Prostate gland (tissue), 2 donors: Measurements from ENCODE around the gene UGT2B7.

Source experiments
- POLR2AphosphoS5 ChIP-seq: sonication (generic); formaldehyde crosslinking; IDR thresholded peaks from one replicate; pipeline ENCODE4 v1.6.1; 2017; ENCODE audit warnings: antibody characterized with exemption
- TF ChIP-seq, protein P1 (sequence below), 4 experiments: fragments of 200-600 bp in 2 of 4; fragments of 450-650 bp in 2 of 4; sonication (generic) in 2 of 4; IDR thresholded peaks; 1 replicate in 3 of 4; 2 replicates in 1 of 4; pipeline ENCODE4 v1.5.1; 2016 to 2019; ENCODE audit warnings: antibody characterized with exemption in 4 of 4, mild to moderate bottlenecking in 2 of 4, moderate library complexity in 2 of 4

DNA sequence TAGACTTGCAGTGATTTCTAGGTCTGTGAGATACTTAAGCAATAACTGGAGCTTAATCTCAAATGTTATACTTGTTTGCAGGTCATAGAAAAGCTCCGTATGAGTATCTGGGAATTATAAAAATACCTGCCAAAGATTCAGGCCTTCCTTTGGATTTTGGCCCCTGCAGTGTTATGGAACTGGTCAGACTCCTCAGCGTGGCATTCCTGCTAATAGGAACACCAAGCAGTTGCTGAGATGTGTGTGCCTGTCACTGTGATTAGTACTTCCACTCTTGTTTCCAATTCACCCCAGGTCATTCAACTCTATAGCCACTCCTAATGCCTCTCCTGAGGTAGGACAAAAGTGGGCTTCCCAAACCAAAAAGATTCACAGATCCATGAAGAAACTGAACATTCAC lies 7.8 kb upstream of the UGT2B7 start:
- TF ChIP-seq POLR2AphosphoS5: no peak
- TF ChIP-seq, protein P1, sequence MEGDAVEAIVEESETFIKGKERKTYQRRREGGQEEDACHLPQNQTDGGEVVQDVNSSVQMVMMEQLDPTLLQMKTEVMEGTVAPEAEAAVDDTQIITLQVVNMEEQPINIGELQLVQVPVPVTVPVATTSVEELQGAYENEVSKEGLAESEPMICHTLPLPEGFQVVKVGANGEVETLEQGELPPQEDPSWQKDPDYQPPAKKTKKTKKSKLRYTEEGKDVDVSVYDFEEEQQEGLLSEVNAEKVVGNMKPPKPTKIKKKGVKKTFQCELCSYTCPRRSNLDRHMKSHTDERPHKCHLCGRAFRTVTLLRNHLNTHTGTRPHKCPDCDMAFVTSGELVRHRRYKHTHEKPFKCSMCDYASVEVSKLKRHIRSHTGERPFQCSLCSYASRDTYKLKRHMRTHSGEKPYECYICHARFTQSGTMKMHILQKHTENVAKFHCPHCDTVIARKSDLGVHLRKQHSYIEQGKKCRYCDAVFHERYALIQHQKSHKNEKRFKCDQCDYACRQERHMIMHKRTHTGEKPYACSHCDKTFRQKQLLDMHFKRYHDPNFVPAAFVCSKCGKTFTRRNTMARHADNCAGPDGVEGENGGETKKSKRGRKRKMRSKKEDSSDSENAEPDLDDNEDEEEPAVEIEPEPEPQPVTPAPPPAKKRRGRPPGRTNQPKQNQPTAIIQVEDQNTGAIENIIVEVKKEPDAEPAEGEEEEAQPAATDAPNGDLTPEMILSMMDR (IDR thresholded peaks at IDR 0.05): no peak
